IPS-NIHi7 (cell line): ENCODE data around the gene RBL1.
"Not testable (repeated sequence)": the region's sequence is repeated elsewhere in the genome, so short reads cannot be mapped to it uniquely, and the experiment has no call there.

ENCODE experiments used
- DNase-seq: peaks from one replicate; pipeline ENCODE4 v3.0.0; 2012; ENCODE audit warnings: mixed read lengths; ENCODE audit errors: extremely low spot score

Gene RBL1

GRCh38 chr20:36992802-36993334 lies 102.9 kb downstream of the RBL1 start:
- no peak for DNase-seq

- DNase-seq, result no peak
Measured at GRCh38 chr20:36991703-36992102, 104.1 kb downstream of the RBL1 start.

GRCh38 chr20:36989797-36990196 lies 106.0 kb downstream of the RBL1 start:
- no peak for DNase-seq

GRCh38 chr20:36988494-36988966 lies 107.3 kb downstream of the RBL1 start:
- no peak for DNase-seq

- no peak for DNase-seq
Measured at GRCh38 chr20:36984257-36984638, 111.5 kb downstream of the RBL1 start.

- no peak for DNase-seq
Measured at GRCh38 chr20:36975099-36975818, 120.5 kb downstream of the RBL1 start.

GRCh38 chr20:36974660-36975059 lies 121.1 kb downstream of the RBL1 start:
- DNase-seq, result no peak

GRCh38 chr20:36971103-36971502 lies 124.7 kb downstream of the RBL1 start:
- no peak for DNase-seq

GRCh38 chr20:36969478-36970186 lies 126.2 kb downstream of the RBL1 start:
- no peak for DNase-seq

- DNase-seq, result no peak
Measured at GRCh38 chr20:36969051-36969450, 126.7 kb downstream of the RBL1 start.

- no peak for DNase-seq
Measured at GRCh38 chr20:36967636-36968035, 128.2 kb downstream of the RBL1 start.

GRCh38 chr20:36966965-36967364 lies 128.8 kb downstream of the RBL1 start:
- DNase-seq, result not testable (repeated sequence)

GRCh38 chr20:36962354-36962941 lies 133.3 kb downstream of the RBL1 start:
- DNase-seq, result not testable (repeated sequence)

GRCh38 chr20:36959242-36959641 lies 136.6 kb downstream of the RBL1 start:
- DNase-seq, result no peak

GRCh38 chr20:36957875-36958667 lies 137.7 kb downstream of the RBL1 start:
- DNase-seq, result no peak

- DNase-seq, result no peak
Measured at GRCh38 chr20:36956674-36957073, 139.1 kb downstream of the RBL1 start.

- no peak for DNase-seq
Measured at GRCh38 chr20:36956016-36956415, 139.8 kb downstream of the RBL1 start.

- peak; percentile 20 for DNase-seq
Measured at GRCh38 chr20:36951979-36952738, 143.6 kb downstream of the RBL1 start.

GRCh38 chr20:36951198-36951978 lies 144.4 kb downstream of the RBL1 start, which contains the start of gene SAMHD1:
Gene SAMHD1 (minus strand): TSS chr20:36951708. CDS start chr20:36951643, 65 bp downstream.
- DNase-seq, result peak; percentile 100
